Keratinocyte (primary cell): ENCODE measurements around the gene ATRAID. TPM values are rescaled to one million over a fixed set of nuclear protein-coding genes. Genes with fewer than 3 reads are reported as not detected.

Experiments used
- DNase-seq: peaks from one replicate; pipeline ENCODE4 v3.0.0-alpha.2; 2011; ENCODE audit warnings: low read depth, missing footprints, low spot score
- FAIRE-seq: peaks from 2 replicates; lab custom pipeline; 2011; peaks lifted over from hg19 to GRCh38; lab: Jason Lieb, UNC
- H2AFZ ChIP-seq: 2 replicates; pipeline ENCODE4 v1.6.0; 2012; ENCODE audit warnings: low read length, control low read depth, inconsistent platforms; ENCODE audit not compliant: control insufficient read depth
- H3K27ac ChIP-seq: 2 replicates; pipeline ENCODE4 v1.5.1; 2011; ENCODE audit warnings: low read length; ENCODE audit not compliant: control insufficient read depth, insufficient read depth
- H3K27me3 ChIP-seq: 3 replicates; pipeline ENCODE4 v1.6.0; 2011; ENCODE audit warnings: low read length; ENCODE audit not compliant: control insufficient read depth, insufficient read depth; ENCODE audit errors: extremely low read depth
- H3K36me3 ChIP-seq, 2 experiments: 2 replicates in 1 of 2; 3 replicates in 1 of 2; pipeline ENCODE4 v1.5.1; 2011; ENCODE audit warnings: low read length in 2 of 2, mild to moderate bottlenecking in 1 of 2; ENCODE audit not compliant: control insufficient read depth in 2 of 2, insufficient read depth in 2 of 2; ENCODE audit errors: extremely low read depth in 1 of 2
- H3K4me1 ChIP-seq: 3 replicates; pipeline ENCODE4 v1.5.1; 2011; ENCODE audit warnings: low read length; ENCODE audit not compliant: control insufficient read depth, insufficient read depth; ENCODE audit errors: extremely low read depth
- H3K4me2 ChIP-seq: 3 replicates; pipeline ENCODE4 v1.6.0; 2011; ENCODE audit warnings: low read depth, low read length; ENCODE audit not compliant: control insufficient read depth, insufficient read depth; ENCODE audit errors: extremely low read depth
- H3K4me3 ChIP-seq, 3 experiments: fragments of 200-600 bp in 1 of 3; sonication (generic) in 1 of 3; 2 replicates in 2 of 3; 3 replicates in 1 of 3; pipeline ENCODE4 v1.5.1; 2011 to 2016; ENCODE audit warnings: low read length in 3 of 3, mild to moderate bottlenecking in 3 of 3, control low read depth in 2 of 3, inconsistent platforms in 1 of 3, low read depth in 1 of 3, mixed read lengths in 1 of 3, mixed run types in 1 of 3, moderate library complexity in 1 of 3; ENCODE audit not compliant: control insufficient read depth in 2 of 3, insufficient read depth in 2 of 3; ENCODE audit errors: extremely low read depth in 1 of 3
- H3K79me2 ChIP-seq: 2 replicates; pipeline ENCODE4 v1.6.0; 2012; ENCODE audit warnings: low read length; ENCODE audit not compliant: control insufficient read depth, insufficient read depth
- H3K9ac ChIP-seq: 3 replicates; pipeline ENCODE4 v1.6.0; 2011; ENCODE audit warnings: low read length; ENCODE audit not compliant: control insufficient read depth, insufficient read depth; ENCODE audit errors: extremely low read depth
- H3K9me1 ChIP-seq: 3 replicates; pipeline ENCODE4 v1.6.0; 2011; ENCODE audit warnings: low read length; ENCODE audit not compliant: control insufficient read depth, insufficient read depth; ENCODE audit errors: extremely low read depth
- H3K9me3 ChIP-seq: 2 replicates; pipeline ENCODE4 v1.5.1; 2012; ENCODE audit warnings: low read depth, low read length; ENCODE audit not compliant: control insufficient read depth
- H4K20me1 ChIP-seq: 3 replicates; pipeline ENCODE4 v1.6.0; 2011; ENCODE audit warnings: low read length; ENCODE audit not compliant: control insufficient read depth, insufficient read depth; ENCODE audit errors: extremely low read depth
- EZH2 ChIP-seq: IDR thresholded peaks from one replicate; pipeline ENCODE4 v1.6.1; 2012; ENCODE audit warnings: inconsistent platforms, mild to moderate bottlenecking, low read length, moderate library complexity
- dilution Hi-C: fragments of 300-500 bp; cut with MboI; formaldehyde crosslinking; loops from one replicate; pipeline ENCODE4 v1.7.0; 2020; ENCODE audit warnings: low sequenced_read_pairs; ENCODE audit not compliant: extremely low pct_ligation_motif_present
- polyA plus RNA-seq, 5 experiments: library from polyadenylated mRNA; depleted of rRNA in 3 of 5; stranded (reverse) in 3 of 5; stranded (forward) in 1 of 5; unstranded in 1 of 5; fragments of >200 nt; gene quantifications; 1 replicate in 1 of 5; 2 replicates in 3 of 5; 3 replicates in 1 of 5; pipeline versions ENCODE4 v1.2.1 to v1.2.3, GENCODE V29; 2011 to 2012; ENCODE audit warnings: missing spikeins in 2 of 5, low read depth in 1 of 5, low replicate concordance in 1 of 5
- TF ChIP-seq, protein P1 (sequence below), 3 experiments: IDR thresholded peaks in 1 of 3; conservative IDR thresholded peaks in 1 of 3; optimal IDR thresholded peaks in 1 of 3; 2 replicates in 2 of 3; 3 replicates in 1 of 3; pipeline versions ENCODE3 to v1.5.1; 2011; ENCODE audit warnings: low read length in 3 of 3, mild to moderate bottlenecking in 3 of 3, moderate library complexity in 2 of 3, control low read depth in 1 of 3, inconsistent platforms in 1 of 3; ENCODE audit not compliant: insufficient read depth in 2 of 3; ENCODE audit errors: extremely low read depth in 1 of 3

ATRAID gene
- polyA plus RNA-seq, 1 donor (not counting 4 experiments of a cell fraction or from before 2014, with no cell fraction given), result 154 TPM

- no peak for TF ChIP-seq EZH2
- TF ChIP-seq, protein P1, sequence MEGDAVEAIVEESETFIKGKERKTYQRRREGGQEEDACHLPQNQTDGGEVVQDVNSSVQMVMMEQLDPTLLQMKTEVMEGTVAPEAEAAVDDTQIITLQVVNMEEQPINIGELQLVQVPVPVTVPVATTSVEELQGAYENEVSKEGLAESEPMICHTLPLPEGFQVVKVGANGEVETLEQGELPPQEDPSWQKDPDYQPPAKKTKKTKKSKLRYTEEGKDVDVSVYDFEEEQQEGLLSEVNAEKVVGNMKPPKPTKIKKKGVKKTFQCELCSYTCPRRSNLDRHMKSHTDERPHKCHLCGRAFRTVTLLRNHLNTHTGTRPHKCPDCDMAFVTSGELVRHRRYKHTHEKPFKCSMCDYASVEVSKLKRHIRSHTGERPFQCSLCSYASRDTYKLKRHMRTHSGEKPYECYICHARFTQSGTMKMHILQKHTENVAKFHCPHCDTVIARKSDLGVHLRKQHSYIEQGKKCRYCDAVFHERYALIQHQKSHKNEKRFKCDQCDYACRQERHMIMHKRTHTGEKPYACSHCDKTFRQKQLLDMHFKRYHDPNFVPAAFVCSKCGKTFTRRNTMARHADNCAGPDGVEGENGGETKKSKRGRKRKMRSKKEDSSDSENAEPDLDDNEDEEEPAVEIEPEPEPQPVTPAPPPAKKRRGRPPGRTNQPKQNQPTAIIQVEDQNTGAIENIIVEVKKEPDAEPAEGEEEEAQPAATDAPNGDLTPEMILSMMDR (optimal IDR thresholded peaks at IDR 0.05 in 1 of 3, IDR thresholded peaks at IDR 0.05 in 1 of 3, conservative IDR thresholded peaks at IDR 0.05 in 1 of 3; ENCODE audit: extremely low read depth in 1 of 3, insufficient read depth in 2 of 3, low read length in 3 of 3), result no peak
- Histone ChIP-seq H3K79me2 (no peaks in the 10 kb centered on the region), H3K27me3 (no peaks in the 10 kb centered on the region), H3K9me1 (no peaks in the 10 kb centered on the region), H2AFZ (no peak overlapping the region), H3K4me3 (no peak overlapping the region), H4K20me1 (no peaks in the 10 kb centered on the region), H3K4me2 (no peak overlapping the region), H3K9ac (no peak overlapping the region), H3K4me1 (no peaks in the 10 kb centered on the region), H3K36me3 (peaks cover 55 to 76% of the 10 kb centered on the region in 2 experiments), H3K9me3 (no peaks in the 10 kb centered on the region), H3K27ac (no peak overlapping the region)
- FAIRE-seq (no peak), DNase-seq (no peak)
- dilution Hi-C loops, result no loop called here
Measured at GRCh38 chr2:27236626-27237025, 24.8 kb downstream of the ATRAID start.

DNA sequence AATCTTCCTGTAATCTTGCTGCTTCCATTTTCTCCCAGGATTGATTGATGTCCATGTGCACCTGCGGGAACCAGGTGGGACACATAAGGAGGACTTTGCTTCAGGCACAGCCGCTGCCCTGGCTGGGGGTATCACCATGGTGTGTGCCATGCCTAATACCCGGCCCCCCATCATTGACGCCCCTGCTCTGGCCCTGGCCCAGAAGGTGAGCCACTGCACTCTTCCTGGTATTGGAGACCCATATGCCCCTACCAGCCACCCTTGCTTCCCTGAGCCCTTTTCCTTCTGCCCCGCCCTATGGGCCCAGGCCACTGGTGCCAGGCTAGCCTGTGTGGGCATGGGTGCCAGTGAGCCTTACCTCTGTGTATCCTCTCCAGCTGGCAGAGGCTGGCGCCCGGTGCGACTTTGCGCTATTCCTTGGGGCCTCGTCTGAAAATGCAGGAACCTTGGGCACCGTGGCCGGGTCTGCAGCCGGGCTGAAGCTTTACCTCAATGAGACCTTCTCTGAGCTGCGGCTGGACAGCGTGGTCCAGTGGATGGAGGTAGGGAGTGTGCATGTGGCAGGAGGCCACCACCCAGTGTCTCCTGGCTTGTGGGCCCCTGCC, 25.6 kb downstream of the ATRAID start:
- TF ChIP-seq, protein P1 (optimal IDR thresholded peaks at IDR 0.05 in 1 of 3, IDR thresholded peaks at IDR 0.05 in 1 of 3, conservative IDR thresholded peaks at IDR 0.05 in 1 of 3; ENCODE audit: extremely low read depth in 1 of 3, insufficient read depth in 2 of 3, low read length in 3 of 3), result no peak
- H4K20me1 ChIP-seq, result no peaks in the 10 kb centered on the region
- no peaks in the 10 kb centered on the region for H3K9me3 ChIP-seq
- H3K27ac ChIP-seq, result no peak overlapping the region
- FAIRE-seq (no peak), DNase-seq (no peak)
- peaks cover 55 to 76% of the 10 kb centered on the region in 2 experiments for H3K36me3 ChIP-seq
- H3K27me3 ChIP-seq, result no peaks in the 10 kb centered on the region
- no peaks in the 10 kb centered on the region for H3K4me1 ChIP-seq
- no peaks in the 10 kb centered on the region for H3K9me1 ChIP-seq
- no peak overlapping the region for H3K4me3 ChIP-seq
- dilution Hi-C loops, result no loop called here
- no peak overlapping the region for H3K9ac ChIP-seq
- no peak overlapping the region for H3K4me2 ChIP-seq
- H3K79me2 ChIP-seq, result no peaks in the 10 kb centered on the region
- no peak overlapping the region for H2AFZ ChIP-seq
